Keratinocyte (primary cell): ENCODE measurements around the gene BORCS6. TPM values are rescaled to one million over a fixed set of nuclear protein-coding genes. Genes with fewer than 3 reads are reported as not detected.
A peak's percentile ranks its signal among the peaks of the same experiment; 100 is the strongest.

Experiments used
- DNase-seq: peaks from one replicate; pipeline ENCODE4 v3.0.0-alpha.2; 2011; ENCODE audit warnings: low read depth, missing footprints, low spot score
- FAIRE-seq: peaks from 2 replicates; lab custom pipeline; 2011; peaks lifted over from hg19 to GRCh38; lab: Jason Lieb, UNC
- H2AFZ ChIP-seq: 2 replicates; pipeline ENCODE4 v1.6.0; 2012; ENCODE audit warnings: low read length, control low read depth, inconsistent platforms; ENCODE audit not compliant: control insufficient read depth
- H3K27ac ChIP-seq: 2 replicates; pipeline ENCODE4 v1.5.1; 2011; ENCODE audit warnings: low read length; ENCODE audit not compliant: control insufficient read depth, insufficient read depth
- H3K27me3 ChIP-seq: 3 replicates; pipeline ENCODE4 v1.6.0; 2011; ENCODE audit warnings: low read length; ENCODE audit not compliant: control insufficient read depth, insufficient read depth; ENCODE audit errors: extremely low read depth
- H3K36me3 ChIP-seq, 2 experiments: 2 replicates in 1 of 2; 3 replicates in 1 of 2; pipeline ENCODE4 v1.5.1; 2011; ENCODE audit warnings: low read length in 2 of 2, mild to moderate bottlenecking in 1 of 2; ENCODE audit not compliant: control insufficient read depth in 2 of 2, insufficient read depth in 2 of 2; ENCODE audit errors: extremely low read depth in 1 of 2
- H3K4me1 ChIP-seq: 3 replicates; pipeline ENCODE4 v1.5.1; 2011; ENCODE audit warnings: low read length; ENCODE audit not compliant: control insufficient read depth, insufficient read depth; ENCODE audit errors: extremely low read depth
- H3K4me2 ChIP-seq: 3 replicates; pipeline ENCODE4 v1.6.0; 2011; ENCODE audit warnings: low read depth, low read length; ENCODE audit not compliant: control insufficient read depth, insufficient read depth; ENCODE audit errors: extremely low read depth
- H3K4me3 ChIP-seq, 3 experiments: fragments of 200-600 bp in 1 of 3; sonication (generic) in 1 of 3; 2 replicates in 2 of 3; 3 replicates in 1 of 3; pipeline ENCODE4 v1.5.1; 2011 to 2016; ENCODE audit warnings: low read length in 3 of 3, mild to moderate bottlenecking in 3 of 3, control low read depth in 2 of 3, inconsistent platforms in 1 of 3, low read depth in 1 of 3, mixed read lengths in 1 of 3, mixed run types in 1 of 3, moderate library complexity in 1 of 3; ENCODE audit not compliant: control insufficient read depth in 2 of 3, insufficient read depth in 2 of 3; ENCODE audit errors: extremely low read depth in 1 of 3
- H3K79me2 ChIP-seq: 2 replicates; pipeline ENCODE4 v1.6.0; 2012; ENCODE audit warnings: low read length; ENCODE audit not compliant: control insufficient read depth, insufficient read depth
- H3K9ac ChIP-seq: 3 replicates; pipeline ENCODE4 v1.6.0; 2011; ENCODE audit warnings: low read length; ENCODE audit not compliant: control insufficient read depth, insufficient read depth; ENCODE audit errors: extremely low read depth
- H3K9me1 ChIP-seq: 3 replicates; pipeline ENCODE4 v1.6.0; 2011; ENCODE audit warnings: low read length; ENCODE audit not compliant: control insufficient read depth, insufficient read depth; ENCODE audit errors: extremely low read depth
- H3K9me3 ChIP-seq: 2 replicates; pipeline ENCODE4 v1.5.1; 2012; ENCODE audit warnings: low read depth, low read length; ENCODE audit not compliant: control insufficient read depth
- H4K20me1 ChIP-seq: 3 replicates; pipeline ENCODE4 v1.6.0; 2011; ENCODE audit warnings: low read length; ENCODE audit not compliant: control insufficient read depth, insufficient read depth; ENCODE audit errors: extremely low read depth
- CTCF ChIP-seq, 3 experiments: IDR thresholded peaks in 1 of 3; conservative IDR thresholded peaks in 1 of 3; optimal IDR thresholded peaks in 1 of 3; 2 replicates in 2 of 3; 3 replicates in 1 of 3; pipeline versions ENCODE3 to v1.5.1; 2011; ENCODE audit warnings: low read length in 3 of 3, mild to moderate bottlenecking in 3 of 3, moderate library complexity in 2 of 3, control low read depth in 1 of 3, inconsistent platforms in 1 of 3; ENCODE audit not compliant: insufficient read depth in 2 of 3; ENCODE audit errors: extremely low read depth in 1 of 3
- EZH2 ChIP-seq: IDR thresholded peaks from one replicate; pipeline ENCODE4 v1.6.1; 2012; ENCODE audit warnings: inconsistent platforms, mild to moderate bottlenecking, low read length, moderate library complexity
- dilution Hi-C: fragments of 300-500 bp; cut with MboI; formaldehyde crosslinking; loops from one replicate; pipeline ENCODE4 v1.7.0; 2020; ENCODE audit warnings: low sequenced_read_pairs; ENCODE audit not compliant: extremely low pct_ligation_motif_present
- polyA plus RNA-seq, 5 experiments: library from polyadenylated mRNA; depleted of rRNA in 3 of 5; stranded (reverse) in 3 of 5; stranded (forward) in 1 of 5; unstranded in 1 of 5; fragments of >200 nt; gene quantifications; 1 replicate in 1 of 5; 2 replicates in 3 of 5; 3 replicates in 1 of 5; pipeline versions ENCODE4 v1.2.1 to v1.2.3, GENCODE V29; 2011 to 2012; ENCODE audit warnings: missing spikeins in 2 of 5, low read depth in 1 of 5, low replicate concordance in 1 of 5

BORCS6 gene
- polyA plus RNA-seq, 1 donor (not counting 4 experiments of a cell fraction or from before 2014, with no cell fraction given): 4.2 TPM

GRCh38 chr17:8138672-8139371 lies 51.2 kb downstream of the BORCS6 start:
- no peak for DNase-seq
- Histone ChIP-seq H2AFZ (peak overlapping the region; percentile 83), H4K20me1 (peaks cover 5% of the 10 kb centered on the region), H3K79me2 (no peaks in the 10 kb centered on the region), H3K9me1 (no peaks in the 10 kb centered on the region), H3K27me3 (no peaks in the 10 kb centered on the region), H3K4me1 (peaks cover 23% of the 10 kb centered on the region), H3K4me2 (peak overlapping the region; percentile 99), H3K9me3 (no peaks in the 10 kb centered on the region), H3K27ac (peak overlapping the region; percentile 88), H3K36me3 (peaks cover 26 to 34% of the 10 kb centered on the region in 2 experiments), H3K9ac (peak overlapping the region; percentile 78), H3K4me3 (peak overlapping the region; percentile 12 to 76 (median 67))
- dilution Hi-C loops: no loop called here
- peak; percentile 83 for FAIRE-seq
- TF ChIP-seq CTCF (optimal IDR thresholded peaks at IDR 0.05 in 1 of 3, IDR thresholded peaks at IDR 0.05 in 1 of 3, conservative IDR thresholded peaks at IDR 0.05 in 1 of 3; ENCODE audit: extremely low read depth in 1 of 3, insufficient read depth in 2 of 3, low read length in 3 of 3) (peak; percentile 66 to 88 (median 83)), EZH2 (no peak)

GRCh38 chr17:8138374-8138671 lies 51.7 kb downstream of the BORCS6 start:
- dilution Hi-C loops: no loop called here
- Histone ChIP-seq H3K4me3 (peak overlapping the region; percentile 1 to 75 (median 56)), H3K36me3 (peaks cover 26 to 32% of the 10 kb centered on the region in 2 experiments), H3K9ac (peak overlapping the region; percentile 68), H3K27me3 (no peaks in the 10 kb centered on the region), H3K4me1 (peaks cover 23% of the 10 kb centered on the region), H3K79me2 (no peaks in the 10 kb centered on the region), H4K20me1 (peaks cover 4% of the 10 kb centered on the region), H3K27ac (peak overlapping the region; percentile 59), H3K9me1 (no peaks in the 10 kb centered on the region), H2AFZ (peak overlapping the region; percentile 83), H3K9me3 (no peaks in the 10 kb centered on the region), H3K4me2 (peak overlapping the region; percentile 99)
- no peak for TF ChIP-seq EZH2
- TF ChIP-seq CTCF (optimal IDR thresholded peaks at IDR 0.05 in 1 of 3, IDR thresholded peaks at IDR 0.05 in 1 of 3, conservative IDR thresholded peaks at IDR 0.05 in 1 of 3; ENCODE audit: extremely low read depth in 1 of 3, insufficient read depth in 2 of 3, low read length in 3 of 3): no peak
- FAIRE-seq (no peak), DNase-seq (no peak)

Other genes starting within 250 kb of the BORCS6 start
- 0.25 to 0.42 TPM in 2 of 3 replicates, not detected in the other for gene GUCY2D, start 187.6 kb downstream of the BORCS6 start, polyA plus RNA-seq
- 29.7 to 56.5 TPM (median 31.9 TPM) in 3 replicates for gene ALOX15B, start 151.1 kb downstream of the BORCS6 start, polyA plus RNA-seq
- gene ALOX12B, start 102.5 kb downstream of the BORCS6 start, polyA plus RNA-seq: 0.43 to 0.75 TPM (median 0.47 TPM) in 3 replicates
- gene ALOXE3, start 71.7 kb downstream of the BORCS6 start, polyA plus RNA-seq: 2.0 to 4.6 TPM (median 2.7 TPM) in 3 replicates
- 0.05 to 0.33 TPM (median 0.16 TPM) in 3 replicates for gene HES7, start 66.1 kb downstream of the BORCS6 start, polyA plus RNA-seq
- 14.4 to 15.2 TPM (median 15.1 TPM) in 3 replicates for gene PER1, start 37.8 kb downstream of the BORCS6 start, polyA plus RNA-seq
- gene VAMP2, start 27.2 kb downstream of the BORCS6 start, polyA plus RNA-seq: 8.1 to 10.4 TPM (median 9.8 TPM) in 3 replicates
- 16.2 to 21.8 TPM (median 19.0 TPM) in 3 replicates for gene TMEM107, start 13.8 kb downstream of the BORCS6 start, polyA plus RNA-seq
- 1.4 to 28.2 TPM (median 12.6 TPM) in 3 replicates for gene AURKB, start 20.4 kb upstream of the BORCS6 start, polyA plus RNA-seq
- 7.4 to 17.7 TPM (median 12.1 TPM) in 3 replicates for gene CTC1, start 57.9 kb upstream of the BORCS6 start, polyA plus RNA-seq
- gene PFAS, start 59.1 kb upstream of the BORCS6 start, polyA plus RNA-seq: 10.3 to 14.1 TPM (median 13.5 TPM) in 3 replicates
- 21.3 to 28.7 TPM (median 24.4 TPM) in 3 replicates for gene RANGRF, start 98.5 kb upstream of the BORCS6 start, polyA plus RNA-seq
- gene SLC25A35, start 105.2 kb upstream of the BORCS6 start, polyA plus RNA-seq: 0.71 to 1.3 TPM (median 1.1 TPM) in 3 replicates
- gene ARHGEF15, start 120.1 kb upstream of the BORCS6 start, polyA plus RNA-seq: not detected in 3 replicates
- gene ODF4, start 149.7 kb upstream of the BORCS6 start, polyA plus RNA-seq: not detected in 3 replicates
- 4,206 to 5,909 TPM (median 4,505 TPM) in 3 replicates for gene RPL26, start 193.0 kb upstream of the BORCS6 start, polyA plus RNA-seq
- 0.18 to 0.46 TPM (median 0.23 TPM) in 3 replicates for gene RNF222, start 207.6 kb upstream of the BORCS6 start, polyA plus RNA-seq
- 65.4 to 77.4 TPM (median 76.8 TPM) in 3 replicates for gene NDEL1, start 245.7 kb upstream of the BORCS6 start, polyA plus RNA-seq